HG03103 (cell line): ENCODE results near the gene SFMBT1.

Experiments used
- ATAC-seq: cut with Tn5 transposase; IDR thresholded peaks from one replicate; pipeline ENCODE4 v1.9.1; 2021; ENCODE audit warnings: low read depth; ENCODE audit not compliant: unreplicated experiment

The SFMBT1 gene

GRCh38 chr3:52860424-52860768 lies 185.5 kb downstream of the SFMBT1 start:
- ATAC-seq, result no peak

DNA sequence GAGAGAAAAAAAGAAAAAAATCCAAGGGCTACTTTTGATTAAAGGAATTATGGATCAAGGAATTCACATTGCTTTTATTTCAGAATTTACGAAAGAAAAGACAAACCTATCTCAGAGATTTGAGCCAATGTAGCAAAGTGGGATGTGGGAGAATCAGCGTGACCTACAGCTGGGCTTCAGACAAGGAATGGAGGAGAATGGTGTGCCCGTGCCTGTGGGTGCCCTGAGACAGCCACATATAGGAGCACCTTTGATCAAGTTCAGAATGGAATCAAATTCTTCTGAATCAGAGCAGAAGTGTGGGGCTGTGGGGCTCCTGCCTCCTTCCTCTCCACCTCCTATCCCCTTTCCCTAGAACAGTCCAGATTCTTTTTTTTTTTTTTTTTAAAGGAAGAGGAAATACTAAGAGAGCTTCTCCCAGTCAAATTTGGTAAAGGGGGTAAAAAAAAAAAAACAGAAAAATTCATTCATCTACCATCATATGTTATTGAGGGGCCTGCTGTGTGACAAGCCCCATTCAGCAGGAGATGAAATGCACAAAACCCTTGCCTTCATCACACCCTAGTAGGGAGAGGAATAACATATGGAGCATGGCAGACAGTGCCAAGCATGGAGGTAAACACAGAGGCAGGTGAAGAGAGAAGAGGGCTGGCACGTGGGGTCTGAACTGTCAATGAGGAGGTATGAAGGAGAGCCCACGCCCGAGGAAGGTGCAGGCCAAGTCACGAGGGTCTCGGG lies 186.0 kb downstream of the SFMBT1 start:
- no peak for ATAC-seq

GRCh38 chr3:52857864-52858263 lies 188.0 kb downstream of the SFMBT1 start:
- no peak for ATAC-seq

DNA sequence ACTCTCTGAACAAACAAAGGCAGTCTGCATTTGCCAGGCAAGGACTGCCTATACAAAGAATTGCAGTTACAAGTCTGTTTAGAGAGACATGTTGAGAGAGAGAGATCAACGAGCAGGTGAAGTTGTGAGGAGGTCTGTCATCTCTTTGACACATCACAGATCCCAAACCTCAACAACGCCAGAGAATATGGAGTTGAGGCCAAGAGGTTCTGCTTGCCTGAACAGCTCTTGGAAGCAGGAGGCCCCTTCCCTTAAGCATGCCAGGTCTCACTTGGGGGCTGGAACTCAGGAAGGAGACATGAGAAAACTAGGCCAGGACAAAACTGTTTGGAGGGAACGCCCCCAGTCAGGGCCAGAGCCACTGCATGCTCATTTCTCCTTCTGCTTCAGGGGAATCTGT lies 188.7 kb downstream of the SFMBT1 start:
- ATAC-seq, result no peak

GRCh38 chr3:52856666-52857065 lies 189.2 kb downstream of the SFMBT1 start:
- ATAC-seq, result no peak

GRCh38 chr3:52854013-52854412 lies 191.9 kb downstream of the SFMBT1 start:
- no peak for ATAC-seq
